Transverse colon (tissue), 4 donors: ENCODE measurements around the gene THSD7A. TPM values are rescaled to one million over a fixed set of nuclear protein-coding genes. Genes with fewer than 3 reads are reported as not detected.

Source experiments
- DNase-seq: peaks from one replicate; pipeline ENCODE4 v3.0.0-alpha.2; 2019
- H3K27ac ChIP-seq, 4 donors: fragments of 200-600 bp; sonication (generic); 2 replicates each; pipeline ENCODE4 v1.5.1; 2016 to 2018; ENCODE audit warnings: inconsistent platforms in 4 of 4
- H3K27me3 ChIP-seq: fragments of 200-600 bp; sonication (generic); 2 replicates; pipeline ENCODE4 v1.5.1; 2017; ENCODE audit warnings: inconsistent platforms
- H3K36me3 ChIP-seq, 4 donors: fragments of 200-600 bp; sonication (generic); 2 replicates each; pipeline ENCODE4 v1.5.1; 2017 to 2019; ENCODE audit warnings: inconsistent platforms in 4 of 4
- H3K4me1 ChIP-seq, 4 donors: fragments of 200-600 bp; sonication (generic); 2 replicates each; pipeline ENCODE4 v1.5.1; 2017 to 2020; ENCODE audit warnings: inconsistent platforms in 4 of 4
- H3K4me3 ChIP-seq, 4 donors: fragments of 200-600 bp; sonication (generic); 1 replicate in 1 of 4; 2 replicates in 3 of 4; pipeline versions ENCODE4 v1.5.1 to v1.6.1; 2017 to 2019; ENCODE audit warnings: inconsistent platforms in 4 of 4
- H3K9me3 ChIP-seq, 2 donors: fragments of 200-600 bp; sonication (generic); 2 replicates each; pipeline ENCODE4 v1.5.1; 2017 to 2019; ENCODE audit warnings: inconsistent platforms in 2 of 2
- EP300 ChIP-seq: sonication (generic); formaldehyde crosslinking; IDR thresholded peaks from one replicate; pipeline ENCODE4 v1.6.1; 2017; ENCODE audit warnings: antibody characterized with exemption, low read depth
- POLR2A ChIP-seq: fragments of 450-650 bp; IDR thresholded peaks from one replicate; pipeline ENCODE4 v1.6.1; 2016; ENCODE audit warnings: antibody characterized with exemption, mild to moderate bottlenecking, moderate library complexity
- POLR2AphosphoS5 ChIP-seq, 3 donors: sonication (generic); formaldehyde crosslinking; IDR thresholded peaks; one replicate each; pipeline ENCODE4 v1.6.1; 2016; ENCODE audit warnings: antibody characterized with exemption in 3 of 3
- WGBS, 2 donors: methylation state at CpG; one replicate each; pipeline ENCODE4 v1.1.5; 2018; ENCODE audit warnings: low coverage in 1 of 2; 5-methylcytosine and 5-hydroxymethylcytosine counted together
- in situ Hi-C, 4 donors: fragments of 200-750 bp; cut with MboI; loops; one replicate each; pipeline versions ENCODE4 v1.15.0 to v1.15.1; 2017; ENCODE audit warnings: low sequenced_read_pairs in 3 of 4, low pct_ligation_motif_present in 1 of 4, low pct_unique_long_range_greater_than_20kb in 1 of 4
- intact Hi-C: fragments of 100-400 bp; cut with DNase I; formaldehyde crosslinking; loops from one replicate; pipeline ENCODE4 v1.15.1; 2023; ENCODE audit warnings: low total_unique reads
- total RNA-seq, 4 donors: library from RNA; depleted of rRNA; stranded (reverse); fragments of >200 nt; gene quantifications; one replicate each; pipeline ENCODE4 v1.1.0, GENCODE V29; 2016
- TF ChIP-seq, protein P1 (sequence below), 5 experiments: fragments of 200-600 bp in 3 of 5; fragments of 450-650 bp in 2 of 5; sonication (generic) in 3 of 5; IDR thresholded peaks; 1 replicate in 2 of 5; 2 replicates in 3 of 5; pipeline ENCODE4 v1.5.1; 2016 to 2017; ENCODE audit warnings: antibody characterized with exemption in 5 of 5, inconsistent platforms in 3 of 5, mild to moderate bottlenecking in 2 of 5, moderate library complexity in 1 of 5

Gene THSD7A
- total RNA-seq, 4 donors from 2014 or later, result 1.9 to 18.9 (median 2.0) TPM

DNA sequence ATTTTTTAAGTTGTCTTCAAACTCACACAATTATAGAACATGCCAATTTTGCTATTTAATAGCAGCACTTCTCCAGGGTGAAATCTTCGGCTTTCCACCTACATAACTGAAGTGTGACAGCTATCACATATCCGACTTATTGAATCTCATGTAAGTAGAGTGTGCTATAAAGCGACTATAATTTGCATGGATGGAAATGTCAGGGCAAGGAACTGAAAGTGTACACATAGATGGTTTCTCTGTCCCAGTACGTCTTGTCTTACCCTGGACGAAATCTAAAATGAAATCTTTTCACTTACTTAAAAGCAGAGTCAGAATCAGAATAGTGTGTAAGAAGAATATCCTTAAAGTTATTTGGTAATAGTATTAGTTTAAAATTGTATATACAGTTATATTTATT, 132.3 kb downstream of the THSD7A start:
- 86 to 91% methylated on average over 5 of the region's 5 CpGs for WGBS, 2 donors
- TF ChIP-seq EP300 (no peak), POLR2AphosphoS5 (IDR thresholded peaks at IDR 0.05) (no peak), POLR2A (no peak)
- TF ChIP-seq, protein P1, sequence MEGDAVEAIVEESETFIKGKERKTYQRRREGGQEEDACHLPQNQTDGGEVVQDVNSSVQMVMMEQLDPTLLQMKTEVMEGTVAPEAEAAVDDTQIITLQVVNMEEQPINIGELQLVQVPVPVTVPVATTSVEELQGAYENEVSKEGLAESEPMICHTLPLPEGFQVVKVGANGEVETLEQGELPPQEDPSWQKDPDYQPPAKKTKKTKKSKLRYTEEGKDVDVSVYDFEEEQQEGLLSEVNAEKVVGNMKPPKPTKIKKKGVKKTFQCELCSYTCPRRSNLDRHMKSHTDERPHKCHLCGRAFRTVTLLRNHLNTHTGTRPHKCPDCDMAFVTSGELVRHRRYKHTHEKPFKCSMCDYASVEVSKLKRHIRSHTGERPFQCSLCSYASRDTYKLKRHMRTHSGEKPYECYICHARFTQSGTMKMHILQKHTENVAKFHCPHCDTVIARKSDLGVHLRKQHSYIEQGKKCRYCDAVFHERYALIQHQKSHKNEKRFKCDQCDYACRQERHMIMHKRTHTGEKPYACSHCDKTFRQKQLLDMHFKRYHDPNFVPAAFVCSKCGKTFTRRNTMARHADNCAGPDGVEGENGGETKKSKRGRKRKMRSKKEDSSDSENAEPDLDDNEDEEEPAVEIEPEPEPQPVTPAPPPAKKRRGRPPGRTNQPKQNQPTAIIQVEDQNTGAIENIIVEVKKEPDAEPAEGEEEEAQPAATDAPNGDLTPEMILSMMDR (IDR thresholded peaks at IDR 0.05), result no peak
- H3K4me3 ChIP-seq, result no peak overlapping the region
- H3K4me1 ChIP-seq, result no peaks in the 10 kb centered on the region
- H3K27me3 ChIP-seq, result no peaks in the 10 kb centered on the region
- no peak overlapping the region for H3K27ac ChIP-seq
- no peak for DNase-seq
- no peaks in the 10 kb centered on the region for H3K36me3 ChIP-seq
- no peaks in the 10 kb centered on the region for H3K9me3 ChIP-seq
- intact Hi-C loops, result no loop called here
- in situ Hi-C loops, result no loop called here

DNA sequence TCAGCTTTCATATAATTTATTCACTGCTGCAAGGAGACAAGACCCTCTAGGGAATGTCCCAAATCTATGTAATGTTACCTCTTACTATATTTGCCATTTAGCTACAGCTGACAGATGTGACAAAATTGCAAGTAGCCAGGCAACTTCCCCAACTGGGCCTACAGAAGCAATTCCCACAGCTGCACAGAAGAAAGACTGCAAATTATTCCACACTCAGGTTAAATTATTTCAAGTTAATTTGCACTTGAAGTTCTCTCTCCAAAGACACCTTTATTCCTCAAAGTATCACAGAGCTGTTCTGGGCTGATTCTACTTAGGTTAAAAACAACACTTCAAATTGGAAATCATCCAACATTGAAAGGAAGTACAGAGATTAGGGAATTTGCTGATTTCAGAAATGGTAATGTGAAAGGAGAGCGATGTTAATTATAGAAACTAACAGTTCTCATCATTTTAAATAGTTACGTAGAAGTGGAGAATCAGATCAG, 133.6 kb downstream of the THSD7A start:
- H3K4me1 ChIP-seq, result no peaks in the 10 kb centered on the region
- H3K4me3 ChIP-seq, result no peak overlapping the region
- in situ Hi-C loops (no loop called here), intact Hi-C loops (no loop called here)
- WGBS, 2 donors, result 82 to 83% methylated on average over 2 of the region's 2 CpGs
- no peaks in the 10 kb centered on the region for H3K36me3 ChIP-seq
- H3K27me3 ChIP-seq, result no peaks in the 10 kb centered on the region
- no peaks in the 10 kb centered on the region for H3K9me3 ChIP-seq
- no peak for DNase-seq
- TF ChIP-seq POLR2AphosphoS5 (IDR thresholded peaks at IDR 0.05) (no peak), POLR2A (no peak)
- H3K27ac ChIP-seq, result no peak overlapping the region

DNA sequence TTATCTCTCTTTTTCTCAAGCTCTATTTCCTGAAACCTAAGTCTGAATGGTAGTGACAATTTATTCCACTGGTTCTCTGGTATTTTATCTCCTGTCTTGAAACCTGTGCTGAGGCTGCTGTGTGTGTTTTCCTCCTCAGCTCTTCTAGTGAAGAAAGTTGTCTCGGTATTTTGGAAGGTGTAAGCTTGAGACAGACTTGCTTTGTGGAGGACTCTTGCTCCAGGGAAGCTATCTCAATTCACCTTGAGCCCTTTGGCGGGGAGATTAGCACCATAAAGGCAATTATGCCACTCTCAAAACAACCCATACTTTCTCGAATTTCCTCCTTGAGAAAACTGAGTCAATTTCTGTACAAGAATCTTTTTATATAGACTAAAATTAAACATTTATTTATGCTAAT, 141.6 kb downstream of the THSD7A start:
- no peak overlapping the region for H3K4me3 ChIP-seq
- no peaks in the 10 kb centered on the region for H3K27me3 ChIP-seq
- intact Hi-C loops, result no loop called here
- in situ Hi-C loops, result no loop called here
- no peak overlapping the region for H3K27ac ChIP-seq
- H3K4me1 ChIP-seq, result no peaks in the 10 kb centered on the region
- H3K36me3 ChIP-seq, result no peaks in the 10 kb centered on the region
- no peaks in the 10 kb centered on the region for H3K9me3 ChIP-seq
- 59 to 74% methylated on average over 3 of the region's 3 CpGs for WGBS, 2 donors
- no peak for TF ChIP-seq EP300
- no peak for DNase-seq

DNA sequence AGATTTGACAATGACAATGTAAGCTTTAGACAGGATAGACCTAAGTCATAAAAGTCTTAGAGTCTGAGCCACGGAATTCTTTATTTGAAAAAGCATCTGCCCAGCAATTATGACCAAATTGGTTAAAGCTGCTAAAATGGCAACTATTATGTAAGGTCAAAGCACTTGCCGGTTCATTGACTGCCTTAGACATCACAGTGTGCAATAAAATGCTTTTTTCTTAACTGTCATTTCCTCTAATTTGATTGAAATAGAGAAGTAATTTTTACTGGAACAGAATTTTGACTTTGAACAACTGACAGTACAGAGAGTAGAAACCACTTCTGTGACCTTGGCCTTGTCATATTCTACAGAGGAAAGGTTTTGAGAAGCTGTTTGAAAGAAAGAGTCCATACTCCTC, 142.9 kb downstream of the THSD7A start:
- intact Hi-C loops, result no loop called here
- H3K9me3 ChIP-seq, result peaks cover 1 to 7% of the 10 kb centered on the region in 2 donors
- H3K27ac ChIP-seq, result no peak overlapping the region
- DNase-seq, result no peak
- no peaks in the 10 kb centered on the region for H3K27me3 ChIP-seq
- WGBS, 2 donors, result 45 to 52% methylated on average over 2 of the region's 2 CpGs
- H3K36me3 ChIP-seq, result no peaks in the 10 kb centered on the region
- H3K4me3 ChIP-seq, result no peak overlapping the region
- no peaks in the 10 kb centered on the region for H3K4me1 ChIP-seq
- in situ Hi-C loops, result no loop called here
- TF ChIP-seq EP300 (no peak), POLR2AphosphoS5 (IDR thresholded peaks at IDR 0.05) (no peak), POLR2A (no peak)
- TF ChIP-seq, protein P1 (IDR thresholded peaks at IDR 0.05), result no peak

DNA sequence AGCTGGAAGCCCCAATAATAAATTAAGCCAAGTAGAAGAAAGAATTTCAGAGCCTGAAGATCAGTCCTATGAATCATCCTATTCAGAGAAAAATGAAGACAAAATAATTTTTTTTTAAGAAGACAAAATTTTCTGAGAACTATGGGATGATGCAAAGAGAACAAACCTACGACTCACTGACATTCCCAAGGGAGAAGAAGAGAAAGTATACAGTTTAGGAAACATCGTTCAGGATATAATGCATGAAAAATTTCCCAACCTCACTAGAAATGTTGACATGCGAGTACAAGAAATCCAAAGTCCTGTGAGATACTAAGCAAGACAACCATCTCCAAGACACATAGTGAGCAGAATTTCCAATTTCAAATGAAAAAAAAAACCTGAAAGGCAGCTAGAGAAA, 150.5 kb downstream of the THSD7A start:
- H3K9me3 ChIP-seq, result peaks cover 8 to 17% of the 10 kb centered on the region in 2 donors
- WGBS, 2 donors, result 76 to 89% methylated on average over 3 of the region's 3 CpGs
- DNase-seq, result no peak
- in situ Hi-C loops (no loop called here), intact Hi-C loops (no loop called here)
- H3K27ac ChIP-seq, result no peak overlapping the region
- no peak for TF ChIP-seq POLR2A
- no peaks in the 10 kb centered on the region for H3K4me1 ChIP-seq
- no peaks in the 10 kb centered on the region for H3K36me3 ChIP-seq
- H3K4me3 ChIP-seq, result no peak overlapping the region
- H3K27me3 ChIP-seq, result no peaks in the 10 kb centered on the region

DNA sequence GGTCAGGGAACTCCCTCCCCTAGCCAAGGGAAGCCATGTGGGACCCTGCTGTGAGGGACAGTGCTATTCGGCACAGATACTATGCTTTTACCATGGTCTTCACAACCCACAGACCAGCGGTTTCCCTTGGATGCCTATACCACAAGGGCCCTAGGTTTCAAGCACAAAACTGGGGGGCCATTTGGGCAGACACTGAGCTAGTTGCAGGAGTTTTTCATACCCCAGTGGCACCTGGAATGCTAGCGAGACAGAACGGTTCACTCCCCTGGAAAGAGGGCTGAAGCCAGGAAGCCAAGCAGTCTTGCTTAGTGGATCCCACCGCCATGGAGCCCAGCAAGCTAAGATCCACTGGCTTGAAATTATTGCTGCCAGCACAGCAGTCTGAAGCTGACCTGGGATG, 156.8 kb downstream of the THSD7A start:
- DNase-seq, result no peak
- Histone ChIP-seq H3K4me1 (no peaks in the 10 kb centered on the region), H3K36me3 (no peaks in the 10 kb centered on the region), H3K27ac (no peak overlapping the region), H3K27me3 (no peaks in the 10 kb centered on the region), H3K4me3 (no peak overlapping the region), H3K9me3 (peaks cover 0 to 10% of the 10 kb centered on the region in 2 donors)
- in situ Hi-C loops (no loop called here), intact Hi-C loops (no loop called here)
- TF ChIP-seq POLR2AphosphoS5 (IDR thresholded peaks at IDR 0.05), result no peak
- TF ChIP-seq EP300, result no peak
- no peak for TF ChIP-seq POLR2A
- TF ChIP-seq, protein P1 (IDR thresholded peaks at IDR 0.05), result no peak
- WGBS, 2 donors, result 98% methylated on average over 4 of the region's 5 CpGs; no CpG with 5 or more reads in 1 of the 2 donors
